ENCODE results near the gene SEC63.
"Not testable (repeated sequence)": the region's sequence is repeated elsewhere in the genome, so short reads cannot be mapped to it uniquely, and the experiment has no call there.

SEC63 gene

GRCh38 chr6:107926697-107927544 lies 31.1 kb downstream of the SEC63 start:
- not testable (repeated sequence) for DNase-seq

- DNase-seq: no peak
These were observed 40.3 kb downstream of the SEC63 start for GRCh38 chr6:107917451-107918375.

GRCh38 chr6:107916961-107917360 lies 41.0 kb downstream of the SEC63 start:
- not testable (repeated sequence) for DNase-seq

- no peak for DNase-seq
These were observed 46.3 kb downstream of the SEC63 start for GRCh38 chr6:107911692-107912091.

- DNase-seq: no peak
These were observed 63.1 kb downstream of the SEC63 start for GRCh38 chr6:107894809-107895396.

- not testable (repeated sequence) for DNase-seq
These were observed 67.6 kb downstream of the SEC63 start for GRCh38 chr6:107890431-107890830.

GRCh38 chr6:107885950-107886349 lies 72.1 kb downstream of the SEC63 start:
- not testable (repeated sequence) for DNase-seq

- no peak for DNase-seq
These were observed 78.1 kb downstream of the SEC63 start for GRCh38 chr6:107879941-107880340.

GRCh38 chr6:107877968-107878367 lies 80.0 kb downstream of the SEC63 start:
- DNase-seq: no peak

- DNase-seq: no peak
These were observed 86.0 kb downstream of the SEC63 start for GRCh38 chr6:107871976-107872375.

GRCh38 chr6:107871512-107871911 lies 86.5 kb downstream of the SEC63 start:
- DNase-seq: not testable (repeated sequence)

GRCh38 chr6:107871016-107871415 lies 87.0 kb downstream of the SEC63 start:
- DNase-seq: no peak

- DNase-seq: no peak
These were observed 87.6 kb downstream of the SEC63 start for GRCh38 chr6:107870381-107870780.

GRCh38 chr6:107869871-107870270 lies 88.1 kb downstream of the SEC63 start:
- peak; percentile 10 for DNase-seq

GRCh38 chr6:107868867-107869611 lies 89.0 kb downstream of the SEC63 start:
- DNase-seq: no peak

- no peak for DNase-seq
These were observed 90.7 kb downstream of the SEC63 start for GRCh38 chr6:107867302-107867615.

- DNase-seq: peak; percentile 39
These were observed 91.3 kb downstream of the SEC63 start for GRCh38 chr6:107866606-107867301.

GRCh38 chr6:107864226-107865127 lies 93.5 kb downstream of the SEC63 start:
- DNase-seq: peak; percentile 79

GRCh38 chr6:107862383-107862782 lies 95.6 kb downstream of the SEC63 start:
- DNase-seq: no peak

GRCh38 chr6:107860963-107861362 lies 97.0 kb downstream of the SEC63 start:
- not testable (repeated sequence) for DNase-seq

- not testable (repeated sequence) for DNase-seq
These were observed 97.9 kb downstream of the SEC63 start for GRCh38 chr6:107860144-107860543.
